H9 (cell line): ENCODE measurements around the gene ANK2. TPM values are rescaled to one million over a fixed set of nuclear protein-coding genes. Genes with fewer than 3 reads are reported as not detected.
A peak's percentile ranks its signal among the peaks of the same experiment; 100 is the strongest.

Experiments
- DNase-seq: peaks from one replicate; pipeline ENCODE4 v3.0.0-alpha.2; 2017
- H2AFZ ChIP-seq: one replicate; pipeline ENCODE4 v1.6.1; 2013; ENCODE audit warnings: mild to moderate bottlenecking, low read length, control low read depth, moderate library complexity
- H2AK5ac ChIP-seq: 2 replicates; pipeline ENCODE4 v1.6.1; 2013; ENCODE audit warnings: low read length, control low read depth, mixed read lengths; ENCODE audit not compliant: insufficient read length
- H2BK120ac ChIP-seq: one replicate; pipeline ENCODE4 v1.6.1; 2013; ENCODE audit warnings: low read depth, mild to moderate bottlenecking, low read length, control low read depth, inconsistent platforms; ENCODE audit not compliant: poor library complexity, severe bottlenecking
- H2BK12ac ChIP-seq: 2 replicates; pipeline ENCODE4 v1.6.1; 2013; ENCODE audit warnings: low read length, control low read depth, mixed read lengths, low read depth; ENCODE audit not compliant: insufficient read length
- H2BK15ac ChIP-seq: 2 replicates; pipeline ENCODE4 v1.6.1; 2013; ENCODE audit warnings: low read depth, low read length, control low read depth
- H2BK20ac ChIP-seq: one replicate; pipeline ENCODE4 v1.6.1; 2013; ENCODE audit warnings: low read depth, mild to moderate bottlenecking, low read length, control low read depth, inconsistent platforms; ENCODE audit not compliant: poor library complexity, severe bottlenecking
- H2BK5ac ChIP-seq: 2 replicates; pipeline ENCODE4 v1.6.1; 2013; ENCODE audit warnings: low read length, control low read depth, mixed read lengths; ENCODE audit not compliant: insufficient read length
- H3K14ac ChIP-seq: 2 replicates; pipeline ENCODE4 v1.6.1; 2013; ENCODE audit warnings: low read length, control low read depth; ENCODE audit not compliant: insufficient read depth
- H3K18ac ChIP-seq: 2 replicates; pipeline ENCODE4 v1.6.1; 2013; ENCODE audit warnings: low read depth, mild to moderate bottlenecking, mixed read lengths, low read length, control low read depth; ENCODE audit not compliant: insufficient read length
- H3K23ac ChIP-seq: 2 replicates; pipeline ENCODE4 v1.6.1; 2013; ENCODE audit warnings: low read length, control low read depth, mixed read lengths, low read depth; ENCODE audit not compliant: insufficient read length
- H3K23me2 ChIP-seq: 2 replicates; pipeline ENCODE4 v1.6.1; 2013; ENCODE audit warnings: low read depth, mild to moderate bottlenecking, mixed read lengths, low read length, control low read depth; ENCODE audit not compliant: insufficient read length, poor library complexity, severe bottlenecking
- H3K27ac ChIP-seq: 2 replicates; pipeline ENCODE4 v1.5.1; 2013; ENCODE audit warnings: low read length, control low read depth, mixed read lengths, low read depth; ENCODE audit not compliant: insufficient read length
- H3K27me3 ChIP-seq: 2 replicates; pipeline ENCODE4 v1.6.1; 2013; ENCODE audit warnings: low read length, control low read depth, inconsistent platforms; ENCODE audit not compliant: insufficient read depth
- H3K4ac ChIP-seq: 2 replicates; pipeline ENCODE4 v1.6.1; 2013; ENCODE audit warnings: low read depth, mild to moderate bottlenecking, control low read depth, inconsistent platforms, low read length, moderate library complexity
- H3K4me1 ChIP-seq: 2 replicates; pipeline ENCODE4 v1.6.1; 2013; ENCODE audit warnings: low read length, control low read depth, inconsistent platforms; ENCODE audit not compliant: insufficient read depth
- H3K4me2 ChIP-seq: 2 replicates; pipeline ENCODE4 v1.6.1; 2013; ENCODE audit warnings: low read length, control low read depth, mixed read lengths; ENCODE audit not compliant: insufficient read length, insufficient read depth
- H3K56ac ChIP-seq: 2 replicates; pipeline ENCODE4 v1.6.1; 2013; ENCODE audit warnings: low read depth, mild to moderate bottlenecking, mixed read lengths, low read length, control low read depth; ENCODE audit not compliant: insufficient read length
- H3K79me1 ChIP-seq: 2 replicates; pipeline ENCODE4 v1.6.1; 2013; ENCODE audit warnings: low read depth, mild to moderate bottlenecking, moderate library complexity, low read length, control low read depth, inconsistent platforms; ENCODE audit not compliant: insufficient read depth, poor library complexity, severe bottlenecking
- H3K79me2 ChIP-seq: 2 replicates; pipeline ENCODE4 v1.6.1; 2013; ENCODE audit warnings: low read length, control low read depth, inconsistent platforms; ENCODE audit not compliant: insufficient read depth
- H3K9ac ChIP-seq: 2 replicates; pipeline ENCODE4 v1.6.1; 2013; ENCODE audit warnings: low read length, control low read depth, mixed read lengths; ENCODE audit not compliant: insufficient read length; ENCODE audit errors: extremely low read depth
- H3K9me3 ChIP-seq: one replicate; pipeline ENCODE4 v1.6.1; 2013; ENCODE audit warnings: low read depth, low read length, inconsistent platforms; ENCODE audit not compliant: control insufficient read depth
- H3T11ph ChIP-seq: one replicate; pipeline ENCODE4 v1.6.1; 2013; ENCODE audit warnings: mild to moderate bottlenecking, low read length, control low read depth, inconsistent platforms
- H4K20me1 ChIP-seq: one replicate; pipeline ENCODE4 v1.6.1; 2013; ENCODE audit not compliant: control insufficient read depth, insufficient read length, insufficient read depth
- H4K5ac ChIP-seq: 2 replicates; pipeline ENCODE4 v1.6.1; 2013; ENCODE audit warnings: low read depth, mild to moderate bottlenecking, mixed read lengths, low read length, control low read depth; ENCODE audit not compliant: insufficient read length
- H4K8ac ChIP-seq: replicated peaks from 2 replicates; pipeline ENCODE4 v1.6.1; 2013; ENCODE audit warnings: low read length, control low read depth, mixed read lengths, low read depth; ENCODE audit not compliant: insufficient read length
- H4K91ac ChIP-seq: 2 replicates; pipeline ENCODE4 v1.6.1; 2013; ENCODE audit warnings: low read depth, mild to moderate bottlenecking, moderate library complexity, mixed read lengths, low read length, control low read depth; ENCODE audit not compliant: insufficient read length
- H3K27ac Mint-ChIP-seq, 3 experiments: 2 replicates in 2 of 3; 3 replicates in 1 of 3; pipeline ENCODE4 v1.8.0; 2020 to 2021; ENCODE audit warnings: mixed read lengths in 3 of 3, mild to moderate bottlenecking in 1 of 3, moderate library complexity in 1 of 3
- H3K27me3 Mint-ChIP-seq: 2 replicates; pipeline ENCODE4 v1.8.0; 2021; ENCODE audit warnings: low read depth, mild to moderate bottlenecking, moderate library complexity, mixed read lengths
- H3K36me3 Mint-ChIP-seq, 3 experiments: 2 replicates in 2 of 3; 3 replicates in 1 of 3; pipeline ENCODE4 v1.8.0; 2020 to 2021; ENCODE audit warnings: low read depth in 3 of 3, mixed read lengths in 3 of 3; ENCODE audit not compliant: insufficient read depth in 1 of 3
- H3K4me1 Mint-ChIP-seq, 2 experiments: 2 replicates each; pipeline ENCODE4 v1.8.0; 2020; ENCODE audit warnings: mixed read lengths in 2 of 2
- H3K4me3 Mint-ChIP-seq, 2 experiments: 2 replicates in 1 of 2; 3 replicates in 1 of 2; pipeline ENCODE4 v1.8.0; 2020 to 2021; ENCODE audit warnings: mild to moderate bottlenecking in 2 of 2, mixed read lengths in 2 of 2, moderate library complexity in 1 of 2
- H3K9me3 Mint-ChIP-seq, 2 experiments: 2 replicates in 1 of 2; 3 replicates in 1 of 2; pipeline ENCODE4 v1.8.0; 2020; ENCODE audit warnings: mild to moderate bottlenecking in 2 of 2, mixed read lengths in 2 of 2, moderate library complexity in 1 of 2
- WGBS: extraction: QIAGEN DNeasy Blood & Tissue Kit; methylation state at CpG from one replicate; pipeline ENCODE4 v1.1.7; 2013; ENCODE audit warnings: missing lambda C conversion rate, low lambda C conversion rate, mixed read lengths; ENCODE audit not compliant: insufficient read length; ENCODE audit errors: extremely low coverage; 5-methylcytosine and 5-hydroxymethylcytosine counted together
- total RNA-seq: library from RNA; stranded (reverse); gene quantifications from 2 replicates; pipeline ENCODE4 v1.2.1, GENCODE V29; 2021
- TF ChIP-seq, protein P1 (sequence below): fragments of 200-600 bp; sonication (generic); conservative IDR thresholded peaks from 3 replicates; pipeline ENCODE4 v1.8.0; 2021; ENCODE audit warnings: antibody characterized with exemption, mild to moderate bottlenecking

Gene ANK2
- total RNA-seq, 1 experiment from 2014 or later = 36.8 TPM

DNA sequence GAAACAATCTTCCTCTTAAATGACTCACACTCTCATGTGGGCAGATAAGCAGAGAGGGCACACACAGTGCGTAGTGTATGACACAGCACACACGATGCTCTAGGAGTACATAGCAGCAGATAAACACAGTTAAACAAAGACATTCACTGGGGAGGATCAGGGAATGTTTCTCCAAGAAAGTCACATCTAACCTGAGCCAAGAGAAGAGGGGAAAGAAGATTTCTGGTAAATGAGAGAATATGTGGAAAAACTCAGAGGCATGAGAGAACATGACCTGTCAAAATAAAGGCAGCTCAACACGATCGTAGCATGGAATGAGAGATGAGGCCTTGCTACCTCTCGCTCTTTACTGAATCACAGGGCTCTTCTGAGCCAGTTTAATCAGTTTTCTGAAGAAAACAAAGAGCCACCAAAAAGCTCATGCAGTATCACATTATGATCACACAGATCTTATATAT lies 251.0 kb downstream of the ANK2 start:
- Histone ChIP-seq H3K14ac (no peak overlapping the region), H3K79me2 (no peaks in the 10 kb centered on the region), H3K27ac (no peak overlapping the region), H2BK20ac (no peak overlapping the region), H3K23ac (no peak overlapping the region), H3K27me3 (no peaks in the 10 kb centered on the region), H3K56ac (no peak overlapping the region), H2BK15ac (no peak overlapping the region), H3K4me2 (no peak overlapping the region), H4K20me1 (no peaks in the 10 kb centered on the region), H4K8ac (no peak overlapping the region), H2AK5ac (no peak overlapping the region), H2BK5ac (no peak overlapping the region), H3K79me1 (no peaks in the 10 kb centered on the region), H3K23me2 (no peaks in the 10 kb centered on the region), H4K91ac (no peak overlapping the region), H3K4me1 (peaks cover 2% of the 10 kb centered on the region; the same call in 1 of the 2 replicates), H2AFZ (no peak overlapping the region), H2BK12ac (no peak overlapping the region), H4K5ac (no peak overlapping the region), H3K18ac (no peak overlapping the region), H3T11ph (no peak overlapping the region), H2BK120ac (no peak overlapping the region), H3K4ac (no peak overlapping the region), H3K9ac (no peak overlapping the region), H3K9me3 (no peaks in the 10 kb centered on the region)
- peaks cover 10 to 23% of the 10 kb centered on the region in 2 experiments for H3K4me1 Mint-ChIP-seq
- peaks cover 0 to 29% (median 0%) of the 10 kb centered on the region in 3 experiments; a peak in 4 of 7 replicates for H3K36me3 Mint-ChIP-seq
- DNase-seq = no peak
- H3K27me3 Mint-ChIP-seq = no peaks in the 10 kb centered on the region
- TF ChIP-seq, protein P1, sequence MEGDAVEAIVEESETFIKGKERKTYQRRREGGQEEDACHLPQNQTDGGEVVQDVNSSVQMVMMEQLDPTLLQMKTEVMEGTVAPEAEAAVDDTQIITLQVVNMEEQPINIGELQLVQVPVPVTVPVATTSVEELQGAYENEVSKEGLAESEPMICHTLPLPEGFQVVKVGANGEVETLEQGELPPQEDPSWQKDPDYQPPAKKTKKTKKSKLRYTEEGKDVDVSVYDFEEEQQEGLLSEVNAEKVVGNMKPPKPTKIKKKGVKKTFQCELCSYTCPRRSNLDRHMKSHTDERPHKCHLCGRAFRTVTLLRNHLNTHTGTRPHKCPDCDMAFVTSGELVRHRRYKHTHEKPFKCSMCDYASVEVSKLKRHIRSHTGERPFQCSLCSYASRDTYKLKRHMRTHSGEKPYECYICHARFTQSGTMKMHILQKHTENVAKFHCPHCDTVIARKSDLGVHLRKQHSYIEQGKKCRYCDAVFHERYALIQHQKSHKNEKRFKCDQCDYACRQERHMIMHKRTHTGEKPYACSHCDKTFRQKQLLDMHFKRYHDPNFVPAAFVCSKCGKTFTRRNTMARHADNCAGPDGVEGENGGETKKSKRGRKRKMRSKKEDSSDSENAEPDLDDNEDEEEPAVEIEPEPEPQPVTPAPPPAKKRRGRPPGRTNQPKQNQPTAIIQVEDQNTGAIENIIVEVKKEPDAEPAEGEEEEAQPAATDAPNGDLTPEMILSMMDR = no peak
- no CpG with 5 or more reads among the region's 5 CpGs for WGBS
- H3K9me3 Mint-ChIP-seq = no peaks in the 10 kb centered on the region
- H3K27ac Mint-ChIP-seq = peak overlapping the region; percentile 3 to 85 (median 41); a peak in 6 of 7 replicates
- H3K4me3 Mint-ChIP-seq = no peak overlapping the region
